ENCODE measurements around the gene S100A8. TPM values are rescaled to one million over a fixed set of nuclear protein-coding genes. Genes with fewer than 3 reads are reported as not detected.

S100A8 gene
- total RNA-seq, 4 donors from 2014 or later = 2.8 to 35.6 (median 6.2) TPM; not detected in 1

- TF ChIP-seq POLR2A (IDR thresholded peaks at IDR 0.05) (no peak), CTCF (IDR thresholded peaks at IDR 0.05) (no peak)
- H3K27me3 ChIP-seq = no peaks in the 10 kb centered on the region
- H3K9me3 ChIP-seq = no peaks in the 10 kb centered on the region
- H3K36me3 ChIP-seq = no peaks in the 10 kb centered on the region
- no peaks in the 10 kb centered on the region for H3K4me1 ChIP-seq
- no peak overlapping the region for H3K4me3 ChIP-seq (replicated peaks in 1 of 3)
- H3K27ac ChIP-seq = no peak overlapping the region
- intact Hi-C loops (cut with DNase I) = no loop called here
- WGBS, 2 donors = 52 to 66% methylated on average over 3 of the region's 3 CpGs
- DNase-seq = no peak
These were observed 27.2 kb downstream of the S100A8 start for GRCh38 chr1:153363641-153364040.

GRCh38 chr1:153362187-153362775, 28.6 kb downstream of the S100A8 start:
- H3K27ac ChIP-seq = no peak overlapping the region
- no peaks in the 10 kb centered on the region for H3K27me3 ChIP-seq
- no peaks in the 10 kb centered on the region for H3K9me3 ChIP-seq
- H3K4me1 ChIP-seq = no peaks in the 10 kb centered on the region
- DNase-seq = no peak
- no peak overlapping the region for H3K4me3 ChIP-seq (replicated peaks in 1 of 3)
- H3K36me3 ChIP-seq = no peaks in the 10 kb centered on the region
- intact Hi-C loops (cut with DNase I) = no loop called here
- TF ChIP-seq POLR2A (IDR thresholded peaks at IDR 0.05) (no peak), CTCF (IDR thresholded peaks at IDR 0.05) (no peak)
- 80 to 98% methylated on average over 2 to 3 of the region's 3 CpGs for WGBS, 2 donors

GRCh38 chr1:153361480-153362109, 29.3 kb downstream of the S100A8 start:
- Histone ChIP-seq H3K4me1 (no peaks in the 10 kb centered on the region), H3K27me3 (no peaks in the 10 kb centered on the region), H3K27ac (no peak overlapping the region), H3K36me3 (no peaks in the 10 kb centered on the region), H3K9me3 (no peaks in the 10 kb centered on the region), H3K4me3 (replicated peaks in 1 of 3) (no peak overlapping the region)
- DNase-seq = no peak
- TF ChIP-seq CTCF (IDR thresholded peaks at IDR 0.05) (no peak), POLR2A (IDR thresholded peaks at IDR 0.05) (no peak)
- 68 to 78% methylated on average over 3 to 4 of the region's 4 CpGs for WGBS, 2 donors
- intact Hi-C loops (cut with DNase I) = no loop called here

- TF ChIP-seq POLR2A (IDR thresholded peaks at IDR 0.05) = no peak
- TF ChIP-seq CTCF (IDR thresholded peaks at IDR 0.05) = no peak
- H3K27me3 ChIP-seq = no peaks in the 10 kb centered on the region
- no peak overlapping the region for H3K27ac ChIP-seq
- 85 to 92% methylated on average over 11 of the region's 11 CpGs for WGBS, 2 donors
- no peak for DNase-seq
- no peaks in the 10 kb centered on the region for H3K9me3 ChIP-seq
- intact Hi-C loops (cut with DNase I) = no loop called here
- H3K4me3 ChIP-seq (replicated peaks in 1 of 3) = no peak overlapping the region
- no peaks in the 10 kb centered on the region for H3K4me1 ChIP-seq
- H3K36me3 ChIP-seq = no peaks in the 10 kb centered on the region
These were observed 30.0 kb downstream of the S100A8 start for GRCh38 chr1:153360592-153361479.

- Histone ChIP-seq H3K4me3 (replicated peaks in 1 of 3) (no peak overlapping the region), H3K36me3 (no peaks in the 10 kb centered on the region), H3K9me3 (no peaks in the 10 kb centered on the region), H3K4me1 (no peaks in the 10 kb centered on the region), H3K27me3 (no peaks in the 10 kb centered on the region), H3K27ac (no peak overlapping the region)
- DNase-seq = no peak
- TF ChIP-seq POLR2A (IDR thresholded peaks at IDR 0.05) (no peak), CTCF (IDR thresholded peaks at IDR 0.05) (no peak)
- intact Hi-C loops (cut with DNase I) = no loop called here
- WGBS, 2 donors = 87 to 89% methylated on average over 2 of the region's 2 CpGs
These were observed 30.7 kb downstream of the S100A8 start for GRCh38 chr1:153360190-153360589.
